GM12892 (cell line): ENCODE results near the gene LCN10.

ENCODE experiments used
- POLR2A ChIP-seq: IDR thresholded peaks from 2 replicates; pipeline ENCODE4 v1.6.1; 2011; ENCODE audit warnings: low read depth, low read length, control low read depth
- POLR2AphosphoS5 ChIP-seq: IDR thresholded peaks from 2 replicates; pipeline ENCODE4 v1.6.1; 2011; ENCODE audit warnings: low read depth, low read length, control low read depth

DNA sequence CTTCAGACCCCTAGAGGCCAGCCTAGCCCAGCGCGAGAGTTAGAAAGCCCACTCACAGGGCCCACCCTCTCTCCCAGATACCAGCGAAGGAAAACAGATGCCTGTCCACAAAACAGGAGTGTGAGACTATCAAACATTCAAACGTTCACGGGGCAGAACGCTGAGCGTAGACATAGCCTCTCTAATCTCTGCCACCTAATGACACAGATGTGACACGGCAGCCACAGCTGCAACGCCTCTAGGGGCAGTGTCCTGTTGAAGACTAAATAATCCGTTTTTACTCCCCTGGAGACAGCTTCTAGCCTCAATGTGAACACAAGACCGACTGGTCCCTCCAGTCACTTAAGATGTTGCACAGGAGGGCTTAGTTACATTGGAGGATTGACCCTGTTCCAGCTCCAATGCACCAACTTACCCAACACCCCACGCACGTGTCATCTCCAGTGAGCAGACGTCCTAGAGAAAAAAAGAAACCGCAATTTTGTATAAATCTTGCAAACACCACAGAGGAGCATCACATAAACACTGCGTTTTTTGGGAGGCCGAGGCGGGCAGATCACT lies 16.0 kb downstream of the LCN10 start:
- TF ChIP-seq POLR2A (0 out of 2 replicates have a peak, but pooled peaks have one; percentile 39), POLR2AphosphoS5 (no peak)
